COLO829 (cell line): ENCODE measurements around the gene CFAP74.

Source experiments
- DNase-seq: peaks from one replicate; pipeline ENCODE4 v3.0.0; 2012; ENCODE audit warnings: low spot score

Gene CFAP74

GRCh38 chr1:2018217-2019171 lies 14.9 kb upstream of the CFAP74 start:
- no peak for DNase-seq

- no peak for DNase-seq
Measured at GRCh38 chr1:2016123-2016522, 12.5 kb upstream of the CFAP74 start.

GRCh38 chr1:2014741-2015735 lies 11.5 kb upstream of the CFAP74 start:
- DNase-seq: peak; percentile 38

GRCh38 chr1:2014181-2014580 lies 10.6 kb upstream of the CFAP74 start:
- DNase-seq: no peak

- no peak for DNase-seq
Measured at GRCh38 chr1:2009101-2010053, 5.8 kb upstream of the CFAP74 start.

- no peak for DNase-seq
Measured at GRCh38 chr1:2004856-2005255, 1.3 kb upstream of the CFAP74 start.

GRCh38 chr1:2001773-2002411 lies 1.7 kb downstream of the CFAP74 start:
- DNase-seq: no peak

- no peak for DNase-seq
Measured at GRCh38 chr1:2000850-2001249, 2.7 kb downstream of the CFAP74 start.

GRCh38 chr1:2000432-2000831 lies 3.2 kb downstream of the CFAP74 start:
- DNase-seq: no peak

GRCh38 chr1:1997576-1997975 lies 6.0 kb downstream of the CFAP74 start:
- peak; percentile 8 for DNase-seq

GRCh38 chr1:1996207-1996651 lies 7.4 kb downstream of the CFAP74 start:
- no peak for DNase-seq

- DNase-seq: no peak
Measured at GRCh38 chr1:1994536-1994935, 9.1 kb downstream of the CFAP74 start.

GRCh38 chr1:1990222-1990621 lies 13.4 kb downstream of the CFAP74 start:
- no peak for DNase-seq

- DNase-seq: no peak
Measured at GRCh38 chr1:1989789-1990188, 13.8 kb downstream of the CFAP74 start.

- DNase-seq: no peak
Measured at GRCh38 chr1:1989102-1989542, 14.5 kb downstream of the CFAP74 start.

- no peak for DNase-seq
Measured at GRCh38 chr1:1988061-1988945, 15.3 kb downstream of the CFAP74 start.

GRCh38 chr1:1987142-1987510 lies 16.5 kb downstream of the CFAP74 start:
- no peak for DNase-seq

- DNase-seq: no peak
Measured at GRCh38 chr1:1986451-1987141, 17.0 kb downstream of the CFAP74 start.

- no peak for DNase-seq
Measured at GRCh38 chr1:1985375-1986050, 18.1 kb downstream of the CFAP74 start.
